Erythroblast (primary cell): Measurements from ENCODE around the gene KCTD16.

Experiments used
- GATA1 ChIP-seq: IDR thresholded peaks from 2 replicates; pipeline ENCODE4 v1.6.1; 2011; ENCODE audit warnings: low read depth, mild to moderate bottlenecking, control low read depth, low read length, moderate library complexity
- POLR2A ChIP-seq: IDR thresholded peaks from 2 replicates; pipeline ENCODE4 v1.6.1; 2011; ENCODE audit warnings: mild to moderate bottlenecking, low read length

DNA sequence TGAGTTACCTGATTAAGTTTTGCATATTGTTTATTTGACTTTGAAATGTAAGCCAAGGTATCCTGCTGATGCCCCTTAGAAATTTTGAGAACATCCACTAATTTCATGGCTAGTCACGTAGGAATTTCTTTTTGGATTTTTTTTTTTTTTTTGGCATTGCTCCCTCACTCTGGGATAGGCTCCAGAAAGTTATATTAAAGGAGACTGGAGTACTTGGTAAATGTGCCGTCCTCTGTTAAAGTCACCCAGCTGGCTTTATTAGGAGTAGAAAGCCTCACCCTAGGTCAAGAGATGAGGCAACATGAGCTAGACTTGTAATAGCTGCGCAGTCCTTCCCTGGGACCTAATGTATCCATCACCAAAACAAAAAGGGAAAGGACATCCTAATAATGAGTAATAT, 3.1 kb downstream of the KCTD16 start:
- TF ChIP-seq POLR2A: no peak
- TF ChIP-seq GATA1: no peak
